Measurements from ENCODE around the gene FGG. TPM values are rescaled to one million over a fixed set of nuclear protein-coding genes. Genes with fewer than 3 reads are reported as not detected.

The FGG gene
- total and polyA plus RNA-seq, 2 of the 13 experiments (the other 11 are each of a cell fraction or from before 2014, with no cell fraction given) = 1,037 to 2,423 TPM

DNA sequence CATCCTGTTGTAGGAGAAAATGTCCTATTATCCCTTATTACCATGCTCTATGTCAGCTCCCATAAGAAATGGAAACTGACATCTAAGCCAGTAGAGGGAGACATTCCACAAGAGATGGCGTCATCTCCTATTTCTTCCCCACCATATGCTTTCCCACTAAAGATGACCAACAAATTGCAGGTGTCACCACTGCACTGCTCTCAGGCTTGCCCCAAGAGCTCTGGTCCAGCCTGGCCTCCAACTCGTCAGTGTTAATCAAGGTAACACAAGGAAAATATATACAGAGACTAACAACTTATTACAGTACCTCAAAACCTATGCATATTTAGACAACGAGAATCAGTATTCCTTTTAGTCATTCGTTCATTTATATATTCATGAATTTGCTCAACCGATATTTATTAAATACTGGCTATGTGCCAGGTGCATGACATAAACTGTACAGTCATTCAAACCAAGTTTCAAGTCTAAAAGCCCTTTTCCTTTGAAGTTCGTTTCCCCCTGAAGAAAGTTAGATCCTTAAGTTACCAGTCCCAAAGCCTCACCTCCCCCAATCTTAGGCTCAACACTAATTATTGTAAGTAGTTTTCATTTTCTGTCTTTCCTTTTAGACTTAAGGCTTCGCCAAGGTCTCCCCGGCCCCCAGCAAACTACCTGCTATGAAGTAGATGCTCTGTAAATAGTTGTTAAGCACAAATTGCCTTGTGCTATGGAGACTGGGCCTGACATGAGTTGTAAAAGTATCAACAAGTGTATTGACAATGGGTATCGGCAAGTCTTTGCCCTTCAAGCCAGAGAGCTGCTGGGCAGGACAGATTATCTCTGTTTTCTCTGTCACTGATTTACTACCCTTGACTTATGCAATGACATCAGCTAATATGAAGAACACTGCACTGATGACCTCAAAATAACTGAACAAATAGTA lies 52.7 kb downstream of the FGG start (continued):
- TF ChIP-seq, protein P1, sequence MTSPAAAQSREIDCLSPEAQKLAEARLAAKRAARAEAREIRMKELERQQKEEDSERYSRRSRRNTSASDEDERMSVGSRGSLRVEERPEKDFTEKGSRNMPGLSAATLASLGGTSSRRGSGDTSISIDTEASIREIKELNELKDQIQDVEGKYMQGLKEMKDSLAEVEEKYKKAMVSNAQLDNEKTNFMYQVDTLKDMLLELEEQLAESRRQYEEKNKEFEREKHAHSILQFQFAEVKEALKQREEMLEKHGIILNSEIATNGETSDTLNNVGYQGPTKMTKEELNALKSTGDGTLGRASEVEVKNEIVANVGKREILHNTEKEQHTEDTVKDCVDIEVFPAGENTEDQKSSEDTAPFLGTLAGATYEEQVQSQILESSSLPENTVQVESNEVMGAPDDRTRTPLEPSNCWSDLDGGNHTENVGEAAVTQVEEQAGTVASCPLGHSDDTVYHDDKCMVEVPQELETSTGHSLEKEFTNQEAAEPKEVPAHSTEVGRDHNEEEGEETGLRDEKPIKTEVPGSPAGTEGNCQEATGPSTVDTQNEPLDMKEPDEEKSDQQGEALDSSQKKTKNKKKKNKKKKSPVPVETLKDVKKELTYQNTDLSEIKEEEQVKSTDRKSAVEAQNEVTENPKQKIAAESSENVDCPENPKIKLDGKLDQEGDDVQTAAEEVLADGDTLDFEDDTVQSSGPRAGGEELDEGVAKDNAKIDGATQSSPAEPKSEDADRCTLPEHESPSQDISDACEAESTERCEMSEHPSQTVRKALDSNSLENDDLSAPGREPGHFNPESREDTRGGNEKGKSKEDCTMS (CRISPR knock-in tag; conservative IDR thresholded peaks at IDR 0.05) = no peak
- TF ChIP-seq ZNF326 (CRISPR knock-in tag; IDR thresholded peaks at IDR 0.05; ENCODE audit: borderline replicate concordance) = no peak
- peak; percentile 47 to 96; a peak in 2 of 4 replicates for TF ChIP-seq EP300 (IDR thresholded peaks at IDR 0.05; ENCODE audit: low read depth in 2 of 2, low read length in 2 of 2)
- peak; percentile 93 for TF ChIP-seq EP300 (CRISPR knock-in tag; IDR thresholded peaks at IDR 0.05; ENCODE audit: borderline replicate concordance)
- peak; percentile 98 for TF ChIP-seq GATAD2A (CRISPR knock-in tag; IDR thresholded peaks at IDR 0.05)
- TF ChIP-seq SIX4 (CRISPR knock-in tag; IDR thresholded peaks at IDR 0.05) = peak; percentile 85; the same call in 1 of the 2 replicates
- no peak for TF ChIP-seq ZNF354B (CRISPR knock-in tag; IDR thresholded peaks at IDR 0.05)
- peak; percentile 93 for TF ChIP-seq HDAC1 (CRISPR knock-in tag; IDR thresholded peaks at IDR 0.05)
- no peak for TF ChIP-seq ZFP41 (CRISPR knock-in tag; IDR thresholded peaks at IDR 0.05; ENCODE audit: borderline replicate concordance)
- TF ChIP-seq MAFF (IDR thresholded peaks at IDR 0.05; ENCODE audit: low read depth, low read length) = no peak
- peak; percentile 88 for TF ChIP-seq HOXA3 (CRISPR knock-in tag; IDR thresholded peaks at IDR 0.05)
- TF ChIP-seq ZSCAN21 (CRISPR knock-in tag; IDR thresholded peaks at IDR 0.05; ENCODE audit: borderline replicate concordance) = no peak
- peak; percentile 67; the same call in 1 of the 2 replicates for TF ChIP-seq HNRNPUL1 (IDR thresholded peaks at IDR 0.05; ENCODE audit: low read depth, low read length)
- no peak for TF ChIP-seq GPN1 (CRISPR knock-in tag; IDR thresholded peaks at IDR 0.05; ENCODE audit: borderline replicate concordance)
- TF ChIP-seq, protein P2, sequence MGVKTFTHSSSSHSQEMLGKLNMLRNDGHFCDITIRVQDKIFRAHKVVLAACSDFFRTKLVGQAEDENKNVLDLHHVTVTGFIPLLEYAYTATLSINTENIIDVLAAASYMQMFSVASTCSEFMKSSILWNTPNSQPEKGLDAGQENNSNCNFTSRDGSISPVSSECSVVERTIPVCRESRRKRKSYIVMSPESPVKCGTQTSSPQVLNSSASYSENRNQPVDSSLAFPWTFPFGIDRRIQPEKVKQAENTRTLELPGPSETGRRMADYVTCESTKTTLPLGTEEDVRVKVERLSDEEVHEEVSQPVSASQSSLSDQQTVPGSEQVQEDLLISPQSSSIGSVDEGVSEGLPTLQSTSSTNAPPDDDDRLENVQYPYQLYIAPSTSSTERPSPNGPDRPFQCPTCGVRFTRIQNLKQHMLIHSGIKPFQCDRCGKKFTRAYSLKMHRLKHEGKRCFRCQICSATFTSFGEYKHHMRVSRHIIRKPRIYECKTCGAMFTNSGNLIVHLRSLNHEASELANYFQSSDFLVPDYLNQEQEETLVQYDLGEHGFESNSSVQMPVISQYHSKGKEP (CRISPR knock-in tag; IDR thresholded peaks at IDR 0.05) = no peak
- TF ChIP-seq KLF12 (CRISPR knock-in tag; IDR thresholded peaks at IDR 0.05; ENCODE audit: borderline replicate concordance) = no peak
- no peak for TF ChIP-seq NCOA1 (CRISPR knock-in tag; IDR thresholded peaks at IDR 0.05)
- TF ChIP-seq ERF (CRISPR knock-in tag; IDR thresholded peaks at IDR 0.05) = peak; percentile 92
- TF ChIP-seq, protein P3, sequence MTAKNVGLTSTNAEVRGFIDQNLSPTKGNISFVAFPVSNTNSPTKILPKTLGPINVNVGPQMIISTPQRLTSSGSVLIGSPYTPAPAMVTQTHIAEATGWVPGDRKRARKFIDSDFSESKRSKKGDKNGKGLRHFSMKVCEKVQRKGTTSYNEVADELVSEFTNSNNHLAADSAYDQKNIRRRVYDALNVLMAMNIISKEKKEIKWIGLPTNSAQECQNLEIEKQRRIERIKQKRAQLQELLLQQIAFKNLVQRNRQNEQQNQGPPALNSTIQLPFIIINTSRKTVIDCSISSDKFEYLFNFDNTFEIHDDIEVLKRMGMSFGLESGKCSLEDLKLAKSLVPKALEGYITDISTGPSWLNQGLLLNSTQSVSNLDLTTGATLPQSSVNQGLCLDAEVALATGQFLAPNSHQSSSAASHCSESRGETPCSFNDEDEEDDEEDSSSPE (CRISPR knock-in tag; IDR thresholded peaks at IDR 0.05) = no peak
- TF ChIP-seq, protein P4, sequence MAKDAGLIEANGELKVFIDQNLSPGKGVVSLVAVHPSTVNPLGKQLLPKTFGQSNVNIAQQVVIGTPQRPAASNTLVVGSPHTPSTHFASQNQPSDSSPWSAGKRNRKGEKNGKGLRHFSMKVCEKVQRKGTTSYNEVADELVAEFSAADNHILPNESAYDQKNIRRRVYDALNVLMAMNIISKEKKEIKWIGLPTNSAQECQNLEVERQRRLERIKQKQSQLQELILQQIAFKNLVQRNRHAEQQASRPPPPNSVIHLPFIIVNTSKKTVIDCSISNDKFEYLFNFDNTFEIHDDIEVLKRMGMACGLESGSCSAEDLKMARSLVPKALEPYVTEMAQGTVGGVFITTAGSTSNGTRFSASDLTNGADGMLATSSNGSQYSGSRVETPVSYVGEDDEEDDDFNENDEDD (CRISPR knock-in tag; IDR thresholded peaks at IDR 0.05; ENCODE audit: borderline replicate concordance) = peak; percentile 3; the same call in 1 of the 2 replicates

Data from HepG2 (cell line).